GM19043 (cell line): ENCODE data around the gene METRNL.

Experiments
- ATAC-seq: cut with Tn5 transposase; IDR thresholded peaks from one replicate; pipeline ENCODE4 v1.9.1; 2021; ENCODE audit warnings: low read depth; ENCODE audit not compliant: unreplicated experiment

Gene METRNL

DNA sequence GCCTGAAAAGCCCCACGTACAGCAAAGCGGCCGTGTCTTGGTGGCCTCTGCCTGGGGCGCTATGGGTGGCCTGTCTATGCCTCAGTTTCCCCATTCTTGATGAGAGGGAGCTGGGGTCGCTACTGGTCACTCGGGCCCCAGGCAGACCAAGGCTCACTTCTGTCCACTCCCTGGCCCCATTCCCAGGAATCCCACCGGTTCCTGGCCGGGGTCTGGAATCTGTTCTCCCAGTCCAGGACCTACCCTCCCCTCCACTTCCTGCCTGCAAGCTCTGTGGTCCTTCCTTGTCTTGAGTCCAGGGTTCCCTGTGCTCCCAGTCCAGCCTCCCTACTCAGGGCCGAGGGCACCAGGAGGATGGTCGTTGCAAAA is 24.5 kb downstream of the METRNL start:
- ATAC-seq, result no peak

- ATAC-seq, result no peak
These were observed 25.4 kb downstream of the METRNL start for GRCh38 chr17:83104577-83105505.

DNA sequence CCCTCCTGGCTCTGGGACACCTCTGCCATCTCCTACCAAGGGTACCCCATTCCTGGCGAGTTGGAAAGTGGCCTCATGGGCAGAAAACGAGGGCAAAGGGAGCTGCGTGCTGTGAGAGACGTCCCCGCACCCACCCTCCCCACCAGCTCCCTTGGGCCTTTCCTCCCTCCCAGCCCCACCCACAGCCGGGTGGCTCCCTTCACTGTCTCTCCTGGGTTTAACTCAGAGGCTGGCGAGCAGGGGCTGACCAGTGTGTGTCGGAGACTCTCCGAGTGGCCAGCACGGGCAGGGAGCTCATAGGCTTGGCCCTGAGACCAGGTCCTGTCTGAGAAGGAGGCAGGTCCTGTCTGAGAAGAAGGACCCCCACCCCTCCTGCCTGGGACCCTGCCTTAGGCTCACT is 26.1 kb downstream of the METRNL start:
- ATAC-seq, result no peak

- no peak for ATAC-seq
These were observed 26.7 kb downstream of the METRNL start for GRCh38 chr17:83106056-83106588.

GRCh38 chr17:83106913-83107655 is 27.7 kb downstream of the METRNL start:
- ATAC-seq, result no peak

DNA sequence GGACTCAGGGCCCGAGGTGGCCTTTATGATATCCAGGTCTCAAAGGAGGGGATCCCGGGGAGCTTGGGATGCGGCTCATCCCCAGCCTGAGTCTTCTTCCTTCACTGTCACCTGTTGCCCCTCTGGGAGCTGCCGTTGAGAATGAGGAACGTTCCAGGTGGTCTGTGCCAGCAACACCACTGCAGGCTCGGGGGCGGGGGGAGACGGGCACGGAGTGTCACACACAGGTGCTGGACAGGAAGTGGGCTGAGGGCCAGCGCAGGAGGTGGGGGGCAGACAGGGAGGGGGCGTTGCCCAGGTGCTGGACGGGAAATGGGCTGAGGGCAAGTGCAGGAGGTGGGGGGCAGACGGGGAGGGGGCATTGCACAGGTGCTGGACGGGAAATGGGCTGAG is 28.2 kb downstream of the METRNL start:
- ATAC-seq, result no peak

GRCh38 chr17:83108709-83109108 is 29.3 kb downstream of the METRNL start:
- ATAC-seq, result no peak

- no peak for ATAC-seq
These were observed 30.0 kb downstream of the METRNL start for GRCh38 chr17:83109386-83109785.

- ATAC-seq, result no peak
These were observed 30.6 kb downstream of the METRNL start for GRCh38 chr17:83109793-83110645.

- ATAC-seq, result no peak
These were observed 31.3 kb downstream of the METRNL start for GRCh38 chr17:83110735-83111134.

DNA sequence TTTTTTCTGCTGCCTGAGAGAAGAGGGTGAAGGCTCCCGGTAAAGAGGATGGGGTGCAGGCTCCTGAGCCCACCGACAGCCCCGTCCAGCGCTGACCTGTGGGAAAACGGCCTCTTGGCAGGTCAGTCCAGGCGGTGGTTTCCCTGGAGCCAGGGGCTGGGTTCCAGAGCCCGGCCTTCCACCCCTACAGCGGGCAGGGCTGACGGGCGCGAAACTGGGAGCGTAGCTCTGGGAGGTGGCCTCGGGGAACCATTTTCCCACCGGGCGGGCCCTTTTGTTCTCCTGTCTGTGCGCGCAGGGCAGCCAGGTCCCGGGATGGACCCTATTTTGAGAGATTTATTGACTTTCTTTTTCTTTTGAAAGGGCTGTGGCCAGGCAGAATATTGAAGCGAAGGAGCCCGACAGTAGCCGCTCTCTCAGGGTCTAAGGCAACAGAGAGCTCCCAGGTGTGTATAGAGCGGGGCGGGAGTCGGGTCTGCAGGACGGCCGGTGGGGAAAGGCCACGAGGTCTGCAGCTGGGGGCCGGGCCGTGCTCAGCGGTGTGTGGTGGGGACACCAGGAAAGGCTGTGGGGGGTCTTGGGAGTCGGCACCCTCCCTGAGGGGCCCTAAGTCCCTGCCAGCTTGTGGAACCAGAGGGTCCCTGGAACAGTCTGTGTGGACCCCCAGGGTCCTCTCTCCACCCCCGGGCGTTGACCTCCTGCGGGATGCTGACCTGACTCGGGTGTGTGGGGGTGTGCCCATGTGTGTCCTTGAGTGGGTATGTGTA is 32.3 kb downstream of the METRNL start:
- no peak for ATAC-seq

DNA sequence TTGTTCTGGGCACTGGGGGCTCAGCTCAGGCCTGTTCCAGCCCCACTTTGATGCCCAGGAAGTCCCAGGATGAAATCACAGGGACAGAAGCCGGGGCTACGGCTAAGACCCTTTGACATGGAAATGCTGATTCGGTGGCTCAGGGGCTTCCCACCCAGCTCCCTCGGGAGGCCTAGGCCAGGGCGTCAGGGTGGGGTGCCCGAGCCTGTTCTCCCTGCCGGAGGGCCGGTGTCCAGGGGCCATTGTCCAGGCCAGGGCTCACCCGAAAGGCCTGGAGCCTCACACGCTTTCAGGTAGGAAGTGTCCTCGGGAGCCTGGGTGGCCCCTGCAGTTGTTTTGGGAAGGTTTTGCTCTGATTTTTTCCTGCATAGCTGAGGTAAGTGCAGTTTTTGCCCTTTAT is 34.0 kb downstream of the METRNL start:
- ATAC-seq, result no peak

- no peak for ATAC-seq
These were observed 34.4 kb downstream of the METRNL start for GRCh38 chr17:83113792-83114191.

GRCh38 chr17:83114706-83115105 is 35.3 kb downstream of the METRNL start:
- no peak for ATAC-seq

- ATAC-seq, result no peak
These were observed 35.8 kb downstream of the METRNL start for GRCh38 chr17:83115202-83115651.

DNA sequence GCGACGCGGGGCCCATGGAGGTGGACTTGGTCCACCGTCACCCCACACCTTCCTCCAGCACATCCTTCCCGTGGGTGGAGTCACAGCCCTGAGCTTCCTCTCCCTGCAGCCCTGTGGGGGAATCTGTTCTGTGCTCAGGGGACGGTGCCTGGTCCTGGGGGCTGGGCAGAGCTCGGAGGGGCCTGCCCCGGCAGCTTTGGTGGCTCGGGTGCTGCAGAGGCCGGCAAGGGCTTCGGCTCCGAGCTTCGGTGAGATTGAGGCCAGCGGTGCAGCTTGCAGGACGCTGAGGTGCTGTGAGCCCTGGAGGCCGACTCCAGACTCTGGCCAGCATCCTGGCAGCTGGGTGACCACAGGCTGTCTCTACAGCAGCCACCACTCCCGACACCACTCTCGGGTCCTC is 36.4 kb downstream of the METRNL start:
- no peak for ATAC-seq

DNA sequence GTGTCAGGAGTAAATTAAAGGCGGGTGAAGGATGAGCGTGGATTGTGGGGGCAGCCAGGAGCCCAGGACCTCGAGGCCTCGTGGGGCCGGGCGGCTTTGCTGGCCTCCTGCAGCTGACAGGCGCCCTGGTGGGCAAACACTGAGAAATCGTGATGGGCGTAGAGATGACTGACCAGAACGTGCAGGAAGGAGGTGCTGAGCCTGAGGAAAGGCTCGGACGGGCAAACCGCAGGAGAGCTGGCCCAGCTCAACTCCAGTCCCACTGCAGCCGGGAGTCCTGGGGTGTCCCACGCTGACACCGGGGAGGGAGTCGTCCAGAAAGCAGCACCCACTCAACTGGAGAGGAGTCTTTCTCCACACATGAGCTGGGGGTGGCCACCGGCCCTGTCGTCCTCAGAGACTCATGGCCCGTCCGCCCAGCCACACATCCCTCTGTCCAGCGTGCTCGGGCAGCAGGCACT is 36.9 kb downstream of the METRNL start:
- no peak for ATAC-seq

- ATAC-seq, result no peak
These were observed 37.6 kb downstream of the METRNL start for GRCh38 chr17:83116783-83117555.

- no peak for ATAC-seq
These were observed 38.2 kb downstream of the METRNL start for GRCh38 chr17:83117583-83117982.
